Keratinocyte (primary cell): Measurements from ENCODE around the gene MYRFL. TPM values are rescaled to one million over a fixed set of nuclear protein-coding genes. Genes with fewer than 3 reads are reported as not detected.

Experiments
- DNase-seq: peaks from one replicate; pipeline ENCODE4 v3.0.0-alpha.2; 2011; ENCODE audit warnings: low read depth, missing footprints, low spot score
- FAIRE-seq: peaks from 2 replicates; lab custom pipeline; 2011; peaks lifted over from hg19 to GRCh38; lab: Jason Lieb, UNC
- H2AFZ ChIP-seq: 2 replicates; pipeline ENCODE4 v1.6.0; 2012; ENCODE audit warnings: low read length, control low read depth, inconsistent platforms; ENCODE audit not compliant: control insufficient read depth
- H3K27ac ChIP-seq: 2 replicates; pipeline ENCODE4 v1.5.1; 2011; ENCODE audit warnings: low read length; ENCODE audit not compliant: control insufficient read depth, insufficient read depth
- H3K27me3 ChIP-seq: 3 replicates; pipeline ENCODE4 v1.6.0; 2011; ENCODE audit warnings: low read length; ENCODE audit not compliant: control insufficient read depth, insufficient read depth; ENCODE audit errors: extremely low read depth
- H3K36me3 ChIP-seq, 2 experiments: 2 replicates in 1 of 2; 3 replicates in 1 of 2; pipeline ENCODE4 v1.5.1; 2011; ENCODE audit warnings: low read length in 2 of 2, mild to moderate bottlenecking in 1 of 2; ENCODE audit not compliant: control insufficient read depth in 2 of 2, insufficient read depth in 2 of 2; ENCODE audit errors: extremely low read depth in 1 of 2
- H3K4me1 ChIP-seq: 3 replicates; pipeline ENCODE4 v1.5.1; 2011; ENCODE audit warnings: low read length; ENCODE audit not compliant: control insufficient read depth, insufficient read depth; ENCODE audit errors: extremely low read depth
- H3K4me2 ChIP-seq: 3 replicates; pipeline ENCODE4 v1.6.0; 2011; ENCODE audit warnings: low read depth, low read length; ENCODE audit not compliant: control insufficient read depth, insufficient read depth; ENCODE audit errors: extremely low read depth
- H3K4me3 ChIP-seq, 3 experiments: fragments of 200-600 bp in 1 of 3; sonication (generic) in 1 of 3; 2 replicates in 2 of 3; 3 replicates in 1 of 3; pipeline ENCODE4 v1.5.1; 2011 to 2016; ENCODE audit warnings: low read length in 3 of 3, mild to moderate bottlenecking in 3 of 3, control low read depth in 2 of 3, inconsistent platforms in 1 of 3, low read depth in 1 of 3, mixed read lengths in 1 of 3, mixed run types in 1 of 3, moderate library complexity in 1 of 3; ENCODE audit not compliant: control insufficient read depth in 2 of 3, insufficient read depth in 2 of 3; ENCODE audit errors: extremely low read depth in 1 of 3
- H3K79me2 ChIP-seq: 2 replicates; pipeline ENCODE4 v1.6.0; 2012; ENCODE audit warnings: low read length; ENCODE audit not compliant: control insufficient read depth, insufficient read depth
- H3K9ac ChIP-seq: 3 replicates; pipeline ENCODE4 v1.6.0; 2011; ENCODE audit warnings: low read length; ENCODE audit not compliant: control insufficient read depth, insufficient read depth; ENCODE audit errors: extremely low read depth
- H3K9me1 ChIP-seq: 3 replicates; pipeline ENCODE4 v1.6.0; 2011; ENCODE audit warnings: low read length; ENCODE audit not compliant: control insufficient read depth, insufficient read depth; ENCODE audit errors: extremely low read depth
- H3K9me3 ChIP-seq: 2 replicates; pipeline ENCODE4 v1.5.1; 2012; ENCODE audit warnings: low read depth, low read length; ENCODE audit not compliant: control insufficient read depth
- H4K20me1 ChIP-seq: 3 replicates; pipeline ENCODE4 v1.6.0; 2011; ENCODE audit warnings: low read length; ENCODE audit not compliant: control insufficient read depth, insufficient read depth; ENCODE audit errors: extremely low read depth
- EZH2 ChIP-seq: IDR thresholded peaks from one replicate; pipeline ENCODE4 v1.6.1; 2012; ENCODE audit warnings: inconsistent platforms, mild to moderate bottlenecking, low read length, moderate library complexity
- dilution Hi-C: fragments of 300-500 bp; cut with MboI; formaldehyde crosslinking; loops from one replicate; pipeline ENCODE4 v1.7.0; 2020; ENCODE audit warnings: low sequenced_read_pairs; ENCODE audit not compliant: extremely low pct_ligation_motif_present
- polyA plus RNA-seq, 5 experiments: library from polyadenylated mRNA; depleted of rRNA in 3 of 5; stranded (reverse) in 3 of 5; stranded (forward) in 1 of 5; unstranded in 1 of 5; fragments of >200 nt; gene quantifications; 1 replicate in 1 of 5; 2 replicates in 3 of 5; 3 replicates in 1 of 5; pipeline versions ENCODE4 v1.2.1 to v1.2.3, GENCODE V29; 2011 to 2012; ENCODE audit warnings: missing spikeins in 2 of 5, low read depth in 1 of 5, low replicate concordance in 1 of 5
- TF ChIP-seq, protein P1 (sequence below), 3 experiments: IDR thresholded peaks in 1 of 3; conservative IDR thresholded peaks in 1 of 3; optimal IDR thresholded peaks in 1 of 3; 2 replicates in 2 of 3; 3 replicates in 1 of 3; pipeline versions ENCODE3 to v1.5.1; 2011; ENCODE audit warnings: low read length in 3 of 3, mild to moderate bottlenecking in 3 of 3, moderate library complexity in 2 of 3, control low read depth in 1 of 3, inconsistent platforms in 1 of 3; ENCODE audit not compliant: insufficient read depth in 2 of 3; ENCODE audit errors: extremely low read depth in 1 of 3

Gene MYRFL
- polyA plus RNA-seq, 1 donor (not counting 4 experiments of a cell fraction or from before 2014, with no cell fraction given): 0.39 TPM

DNA sequence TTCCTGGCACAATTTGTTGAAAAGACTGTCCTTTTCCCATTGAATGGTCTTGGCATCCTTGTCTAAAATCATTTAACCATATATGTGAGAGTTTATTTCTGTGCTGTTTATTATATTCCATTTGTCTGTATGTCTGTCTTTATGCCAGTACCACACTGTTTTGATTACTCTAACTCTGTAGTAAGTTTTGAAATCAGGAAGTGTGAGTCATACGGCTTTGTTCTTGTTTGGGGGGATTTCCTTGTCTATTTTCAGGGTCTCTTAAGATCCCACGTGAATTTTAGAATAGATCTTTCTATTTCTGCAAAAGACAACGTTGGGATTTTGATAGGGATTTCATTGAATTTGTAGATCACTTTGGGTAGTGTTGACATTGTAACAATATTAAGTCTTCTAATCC, 88.5 kb downstream of the MYRFL start:
- TF ChIP-seq, protein P1, sequence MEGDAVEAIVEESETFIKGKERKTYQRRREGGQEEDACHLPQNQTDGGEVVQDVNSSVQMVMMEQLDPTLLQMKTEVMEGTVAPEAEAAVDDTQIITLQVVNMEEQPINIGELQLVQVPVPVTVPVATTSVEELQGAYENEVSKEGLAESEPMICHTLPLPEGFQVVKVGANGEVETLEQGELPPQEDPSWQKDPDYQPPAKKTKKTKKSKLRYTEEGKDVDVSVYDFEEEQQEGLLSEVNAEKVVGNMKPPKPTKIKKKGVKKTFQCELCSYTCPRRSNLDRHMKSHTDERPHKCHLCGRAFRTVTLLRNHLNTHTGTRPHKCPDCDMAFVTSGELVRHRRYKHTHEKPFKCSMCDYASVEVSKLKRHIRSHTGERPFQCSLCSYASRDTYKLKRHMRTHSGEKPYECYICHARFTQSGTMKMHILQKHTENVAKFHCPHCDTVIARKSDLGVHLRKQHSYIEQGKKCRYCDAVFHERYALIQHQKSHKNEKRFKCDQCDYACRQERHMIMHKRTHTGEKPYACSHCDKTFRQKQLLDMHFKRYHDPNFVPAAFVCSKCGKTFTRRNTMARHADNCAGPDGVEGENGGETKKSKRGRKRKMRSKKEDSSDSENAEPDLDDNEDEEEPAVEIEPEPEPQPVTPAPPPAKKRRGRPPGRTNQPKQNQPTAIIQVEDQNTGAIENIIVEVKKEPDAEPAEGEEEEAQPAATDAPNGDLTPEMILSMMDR (optimal IDR thresholded peaks at IDR 0.05 in 1 of 3, IDR thresholded peaks at IDR 0.05 in 1 of 3, conservative IDR thresholded peaks at IDR 0.05 in 1 of 3; ENCODE audit: extremely low read depth in 1 of 3, insufficient read depth in 2 of 3, low read length in 3 of 3): no peak
- TF ChIP-seq EZH2: no peak
- no peak for DNase-seq
- dilution Hi-C loops: no loop called here
- no peak overlapping the region for H3K9ac ChIP-seq
- no peak overlapping the region for H3K4me2 ChIP-seq
- no peaks in the 10 kb centered on the region for H3K9me3 ChIP-seq
- H3K36me3 ChIP-seq: no peaks in the 10 kb centered on the region
- H3K4me1 ChIP-seq: no peaks in the 10 kb centered on the region
- no peaks in the 10 kb centered on the region for H4K20me1 ChIP-seq
- no peaks in the 10 kb centered on the region for H3K27me3 ChIP-seq
- no peaks in the 10 kb centered on the region for H3K9me1 ChIP-seq
- H3K4me3 ChIP-seq: no peak overlapping the region
- H2AFZ ChIP-seq: no peak overlapping the region
- H3K27ac ChIP-seq: no peak overlapping the region
- H3K79me2 ChIP-seq: no peaks in the 10 kb centered on the region
- FAIRE-seq: no peak

GRCh38 chr12:69915964-69916363, 90.9 kb downstream of the MYRFL start:
- Histone ChIP-seq H2AFZ (no peak overlapping the region), H3K9ac (no peak overlapping the region), H3K9me1 (no peaks in the 10 kb centered on the region), H3K4me3 (no peak overlapping the region), H3K4me1 (no peaks in the 10 kb centered on the region), H3K9me3 (no peaks in the 10 kb centered on the region), H3K79me2 (no peaks in the 10 kb centered on the region), H3K36me3 (no peaks in the 10 kb centered on the region), H3K27me3 (no peaks in the 10 kb centered on the region), H4K20me1 (no peaks in the 10 kb centered on the region), H3K27ac (no peak overlapping the region), H3K4me2 (no peak overlapping the region)
- dilution Hi-C loops: no loop called here
- DNase-seq (no peak), FAIRE-seq (no peak)
- TF ChIP-seq EZH2: no peak
- TF ChIP-seq, protein P1 (optimal IDR thresholded peaks at IDR 0.05 in 1 of 3, IDR thresholded peaks at IDR 0.05 in 1 of 3, conservative IDR thresholded peaks at IDR 0.05 in 1 of 3; ENCODE audit: extremely low read depth in 1 of 3, insufficient read depth in 2 of 3, low read length in 3 of 3): no peak
